Ecto neural progenitor cell (in vitro differentiated cells): Measurements from ENCODE around the gene GLIS2.
"Not testable (repeated sequence)": the region's sequence is repeated elsewhere in the genome, so short reads cannot be mapped to it uniquely, and the experiment has no call there.

ENCODE experiments used
- DNase-seq: peaks from one replicate; pipeline ENCODE4 v3.0.0-alpha.2; 2018; ENCODE audit warnings: low spot score

The GLIS2 gene

GRCh38 chr16:4334724-4335495 is 19.0 kb downstream of the GLIS2 start:
- no peak for DNase-seq

- no peak for DNase-seq
These were observed 21.1 kb downstream of the GLIS2 start for GRCh38 chr16:4336701-4337539.

GRCh38 chr16:4337540-4338088 is 21.7 kb downstream of the GLIS2 start:
- DNase-seq = no peak

GRCh38 chr16:4338125-4338582 is 22.3 kb downstream of the GLIS2 start:
- no peak for DNase-seq

- DNase-seq = no peak
These were observed 22.9 kb downstream of the GLIS2 start for GRCh38 chr16:4338712-4339299.

- no peak for DNase-seq
These were observed 23.6 kb downstream of the GLIS2 start for GRCh38 chr16:4339455-4339854.

GRCh38 chr16:4339909-4340308 is 24.0 kb downstream of the GLIS2 start:
- no peak for DNase-seq

GRCh38 chr16:4340443-4340842 is 24.6 kb downstream of the GLIS2 start:
- no peak for DNase-seq

GRCh38 chr16:4341250-4341649 is 25.4 kb downstream of the GLIS2 start:
- DNase-seq = no peak

- no peak for DNase-seq
These were observed 27.2 kb downstream of the GLIS2 start for GRCh38 chr16:4342866-4343744.

GRCh38 chr16:4344300-4344982 is 28.6 kb downstream of the GLIS2 start:
- not testable (repeated sequence) for DNase-seq

- no peak for DNase-seq
These were observed 29.3 kb downstream of the GLIS2 start for GRCh38 chr16:4344983-4345835.

GRCh38 chr16:4345836-4346781 is 30.2 kb downstream of the GLIS2 start:
- no peak for DNase-seq

GRCh38 chr16:4347010-4347409 is 31.1 kb downstream of the GLIS2 start:
- DNase-seq = no peak

- DNase-seq = no peak
These were observed 32.1 kb downstream of the GLIS2 start for GRCh38 chr16:4347765-4348509.

GRCh38 chr16:4349332-4349731 is 33.5 kb downstream of the GLIS2 start:
- no peak for DNase-seq

- no peak for DNase-seq
These were observed 34.5 kb downstream of the GLIS2 start for GRCh38 chr16:4350365-4350786.
